OCI-LY7 (cell line): ENCODE measurements around the gene ZNF518A. TPM values are rescaled to one million over a fixed set of nuclear protein-coding genes. Genes with fewer than 3 reads are reported as not detected.

ENCODE experiments used
- BruUV-seq: library from RNA; stranded (reverse); fragments of 400-500 nt; replicated peaks from 2 replicates; lab custom pipeline; 2021; lab: Mats Ljungman, UMichigan
- CTCF ChIA-PET: fragments of 300-600 bp; sonication (Branson Sonifier 250); formaldehyde crosslinking; loops from one replicate; lab custom pipeline; 2022; ENCODE audit warnings: antibody characterized with exemption; ENCODE audit not compliant: unreplicated experiment; lab: Charles Lee
- POLR2A ChIA-PET: fragments of 300-600 bp; sonication (Branson Sonifier 250); formaldehyde crosslinking; loops from one replicate; lab custom pipeline; 2022; ENCODE audit warnings: antibody characterized with exemption; lab: Charles Lee
- DNase-seq: peaks from one replicate; pipeline ENCODE4 v3.0.0-alpha.2; 2015; ENCODE audit warnings: low spot score
- H2AFZ ChIP-seq: fragments of 200-600 bp; sonication (generic), shearing (Covaris generic); 2 replicates; pipeline ENCODE4 v1.6.1; 2014; ENCODE audit warnings: mild to moderate bottlenecking, antibody characterized with exemption, low read length, moderate library complexity
- H3K27ac ChIP-seq: fragments of 200-600 bp; sonication (generic); 2 replicates; pipeline ENCODE4 v1.5.1; 2014; ENCODE audit warnings: mixed run types, low read depth, mild to moderate bottlenecking, moderate library complexity, low read length, inconsistent platforms; ENCODE audit not compliant: poor library complexity, severe bottlenecking
- H3K36me3 ChIP-seq: fragments of 200-600 bp; sonication (generic); 2 replicates; pipeline ENCODE4 v1.6.1; 2014; ENCODE audit warnings: mild to moderate bottlenecking, antibody characterized with exemption, low read length, moderate library complexity, mixed read lengths; ENCODE audit not compliant: insufficient read depth
- H3K4me1 ChIP-seq: fragments of 200-600 bp; sonication (generic); 2 replicates; pipeline ENCODE4 v1.5.1; 2014; ENCODE audit warnings: mild to moderate bottlenecking, low read length; ENCODE audit not compliant: insufficient read depth, poor library complexity, severe bottlenecking
- H3K4me2 ChIP-seq: fragments of 200-600 bp; sonication (generic); 2 replicates; pipeline ENCODE4 v1.6.1; 2014; ENCODE audit warnings: mild to moderate bottlenecking, low read length
- H3K4me3 ChIP-seq: fragments of 200-600 bp; sonication (generic); 2 replicates; pipeline ENCODE4 v1.5.1; 2014; ENCODE audit warnings: mild to moderate bottlenecking, low read depth, low read length; ENCODE audit not compliant: poor library complexity, severe bottlenecking
- H3K79me2 ChIP-seq: fragments of 200-600 bp; sonication (generic); 2 replicates; pipeline ENCODE4 v1.6.1; 2016; ENCODE audit warnings: low read depth, mild to moderate bottlenecking, low read length, moderate library complexity, mixed read lengths; ENCODE audit not compliant: insufficient read depth
- H3K9me2 ChIP-seq: fragments of 200-600 bp; sonication (generic); 2 replicates; pipeline ENCODE4 v1.6.1; 2016; ENCODE audit warnings: mild to moderate bottlenecking, low read length, mixed read lengths; ENCODE audit not compliant: insufficient read depth
- H3K9me3 ChIP-seq: fragments of 200-600 bp; sonication (generic); 2 replicates; pipeline ENCODE4 v1.6.1; 2014; ENCODE audit warnings: mild to moderate bottlenecking, mixed run types, low read length, mixed read lengths
- H4K20me1 ChIP-seq: fragments of 200-600 bp; sonication (generic); 2 replicates; pipeline ENCODE4 v1.6.1; 2014; ENCODE audit warnings: mild to moderate bottlenecking, antibody characterized with exemption, low read length, moderate library complexity, mixed read lengths; ENCODE audit not compliant: insufficient read depth
- EZH2phosphoT487 ChIP-seq: fragments of 200-600 bp; sonication (generic); IDR thresholded peaks from 2 replicates; pipeline ENCODE4 v1.6.1; 2018; ENCODE audit warnings: low read depth, borderline replicate concordance, mild to moderate bottlenecking, mixed run types, antibody characterized with exemption, low read length, moderate library complexity, mixed read lengths
- intact Hi-C: fragments of 100-400 bp; cut with micrococcal nuclease; formaldehyde crosslinking; loops from one replicate; pipeline ENCODE4 v1.10.0; 2022; ENCODE audit not compliant: unreplicated experiment
- total RNA-seq, 2 experiments: library from RNA; depleted of rRNA in 1 of 2; stranded (reverse); fragments of >200 nt in 1 of 2; shearing (Covaris generic) in 1 of 2; gene quantifications; 2 replicates each; pipeline ENCODE4 v1.2.3, GENCODE V29; 2014 to 2022
- TF ChIP-seq, protein P1 (sequence below): fragments of 200-600 bp; sonication (generic); conservative IDR thresholded peaks from 2 replicates; pipeline ENCODE4 v1.5.1; 2014; ENCODE audit warnings: mild to moderate bottlenecking, antibody characterized with exemption, low read length, moderate library complexity, mixed read lengths

ZNF518A gene
- total RNA-seq, 2 experiments from 2014 or later: 19.4 to 19.7 TPM

DNA sequence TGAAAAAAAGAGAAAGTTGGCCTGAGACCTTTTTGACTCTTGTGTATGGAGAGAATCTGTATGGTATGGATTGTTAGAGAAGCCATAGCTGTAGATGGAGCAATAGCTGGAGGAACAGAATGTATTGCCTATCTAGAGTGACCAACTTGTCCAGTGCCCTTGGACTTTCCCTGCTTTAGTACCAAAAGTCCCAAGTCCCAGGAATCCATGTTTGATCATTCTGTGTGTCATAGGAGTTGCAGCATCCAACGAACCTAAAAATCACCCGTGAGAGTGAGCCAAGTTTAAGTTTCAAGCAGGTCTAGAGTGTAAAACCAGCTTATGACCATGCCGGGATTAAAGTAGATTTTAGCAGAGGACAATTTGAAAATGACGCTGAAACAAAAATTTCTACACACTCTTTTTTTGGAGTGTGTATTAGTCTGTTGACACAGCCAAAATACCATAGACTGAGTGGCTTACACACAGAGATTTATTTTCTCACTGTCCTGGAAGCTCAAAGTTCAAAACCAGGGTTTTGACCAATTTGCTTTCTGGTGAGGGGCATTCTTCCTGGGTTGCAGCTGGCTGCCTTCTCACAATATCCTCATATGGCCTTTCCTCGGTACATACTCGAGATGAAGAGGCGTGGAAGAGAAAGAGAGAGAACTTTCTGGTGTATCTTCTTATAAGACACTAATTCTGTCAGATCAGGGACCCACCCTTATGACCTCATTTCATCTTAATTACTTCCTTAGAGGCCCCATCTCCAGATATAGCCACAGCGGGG, 36.9 kb upstream of the ZNF518A start:
- Histone ChIP-seq H3K36me3 (no peaks in the 10 kb centered on the region), H3K4me2 (no peak overlapping the region), H2AFZ (0 out of 2 replicates have a peak overlapping the region, but pooled peaks have one; percentile 92), H3K4me3 (no peak overlapping the region), H3K9me3 (no peaks in the 10 kb centered on the region), H3K4me1 (peaks cover 11% of the 10 kb centered on the region), H3K9me2 (no peaks in the 10 kb centered on the region), H4K20me1 (no peaks in the 10 kb centered on the region), H3K27ac (no peak overlapping the region), H3K79me2 (no peaks in the 10 kb centered on the region)
- TF ChIP-seq EZH2phosphoT487: no peak
- TF ChIP-seq, protein P1, sequence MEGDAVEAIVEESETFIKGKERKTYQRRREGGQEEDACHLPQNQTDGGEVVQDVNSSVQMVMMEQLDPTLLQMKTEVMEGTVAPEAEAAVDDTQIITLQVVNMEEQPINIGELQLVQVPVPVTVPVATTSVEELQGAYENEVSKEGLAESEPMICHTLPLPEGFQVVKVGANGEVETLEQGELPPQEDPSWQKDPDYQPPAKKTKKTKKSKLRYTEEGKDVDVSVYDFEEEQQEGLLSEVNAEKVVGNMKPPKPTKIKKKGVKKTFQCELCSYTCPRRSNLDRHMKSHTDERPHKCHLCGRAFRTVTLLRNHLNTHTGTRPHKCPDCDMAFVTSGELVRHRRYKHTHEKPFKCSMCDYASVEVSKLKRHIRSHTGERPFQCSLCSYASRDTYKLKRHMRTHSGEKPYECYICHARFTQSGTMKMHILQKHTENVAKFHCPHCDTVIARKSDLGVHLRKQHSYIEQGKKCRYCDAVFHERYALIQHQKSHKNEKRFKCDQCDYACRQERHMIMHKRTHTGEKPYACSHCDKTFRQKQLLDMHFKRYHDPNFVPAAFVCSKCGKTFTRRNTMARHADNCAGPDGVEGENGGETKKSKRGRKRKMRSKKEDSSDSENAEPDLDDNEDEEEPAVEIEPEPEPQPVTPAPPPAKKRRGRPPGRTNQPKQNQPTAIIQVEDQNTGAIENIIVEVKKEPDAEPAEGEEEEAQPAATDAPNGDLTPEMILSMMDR: no peak
- BruUV-seq: no TSS peak
- intact Hi-C loops: no loop called here
- ChIA-PET POLR2A (interaction anchor here (0.9 to 1.9 kb wide), 3 partner anchors 12 to 28 kb away, joined by 4 to 6 read pairs (median 4); no protein-coding TSS in a partner anchor), CTCF (no interaction called here)
- no peak for DNase-seq

DNA sequence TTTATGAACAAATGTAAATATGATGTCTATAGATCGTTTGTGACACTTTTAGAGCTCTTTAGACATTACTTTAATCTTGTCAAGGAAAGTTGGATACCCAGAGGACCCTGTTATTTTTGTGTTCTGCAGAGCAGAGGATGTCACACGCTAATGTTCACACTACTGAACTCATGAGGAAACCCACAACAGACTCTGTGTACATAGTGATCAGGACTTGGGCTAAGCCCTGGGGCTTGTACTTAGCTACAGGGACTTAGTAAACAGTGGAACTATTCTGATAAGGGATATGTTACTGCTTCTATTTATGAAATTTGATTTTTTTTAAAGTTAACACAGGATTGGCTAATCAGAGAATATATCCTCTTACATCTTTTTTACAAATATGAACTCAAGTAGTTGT, 36.1 kb upstream of the ZNF518A start:
- Histone ChIP-seq H3K9me3 (no peaks in the 10 kb centered on the region), H4K20me1 (no peaks in the 10 kb centered on the region), H3K4me2 (no peak overlapping the region), H2AFZ (no peak overlapping the region), H3K27ac (no peak overlapping the region), H3K9me2 (no peaks in the 10 kb centered on the region), H3K36me3 (no peaks in the 10 kb centered on the region), H3K4me3 (no peak overlapping the region), H3K4me1 (peaks cover 10% of the 10 kb centered on the region), H3K79me2 (no peaks in the 10 kb centered on the region)
- no TSS peak for BruUV-seq
- TF ChIP-seq EZH2phosphoT487: no peak
- TF ChIP-seq, protein P1: no peak
- POLR2A ChIA-PET: interaction anchor here (0.9 to 1.9 kb wide), 5 partner anchors 11 to 201 kb away, joined by 3 to 6 read pairs (median 4); no protein-coding TSS in a partner anchor
- intact Hi-C loops: no loop called here
- no peak for DNase-seq
- CTCF ChIA-PET: no interaction called here

DNA sequence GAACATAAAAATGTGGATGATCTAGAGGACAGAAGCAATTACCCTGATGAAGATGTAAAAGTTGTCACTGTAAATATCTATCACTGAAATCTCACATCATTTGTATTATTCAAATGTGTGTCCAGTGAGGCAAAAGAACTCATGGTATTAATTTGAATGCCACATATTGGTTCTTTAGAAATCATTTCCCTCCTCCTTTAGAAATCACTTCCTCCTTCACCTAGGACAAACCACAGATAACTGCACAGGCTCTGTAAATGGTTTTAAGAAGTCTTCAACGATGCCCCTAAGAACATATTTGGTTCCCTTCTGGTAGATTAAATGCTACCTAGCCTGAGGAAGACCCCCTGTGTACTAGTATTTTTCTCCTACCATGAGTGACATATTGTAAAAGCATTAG, 33.1 kb upstream of the ZNF518A start:
- Histone ChIP-seq H3K4me1 (no peaks in the 10 kb centered on the region), H2AFZ (peak overlapping the region; percentile 2; the same call in 1 of the 2 replicates), H3K9me2 (no peaks in the 10 kb centered on the region), H4K20me1 (no peaks in the 10 kb centered on the region), H3K27ac (no peak overlapping the region), H3K4me2 (no peak overlapping the region), H3K36me3 (no peaks in the 10 kb centered on the region), H3K79me2 (no peaks in the 10 kb centered on the region), H3K4me3 (no peak overlapping the region), H3K9me3 (no peaks in the 10 kb centered on the region)
- DNase-seq: no peak
- ChIA-PET CTCF (no interaction called here), POLR2A (interaction anchor here (1.0 kb wide), 1 partner anchor 11 kb away, joined by 3 read pairs; no protein-coding TSS in a partner anchor)
- intact Hi-C loops: no loop called here
- TF ChIP-seq EZH2phosphoT487: no peak
- TF ChIP-seq, protein P1: no peak
- no TSS peak for BruUV-seq
